CD14-positive monocyte (primary cell): Measurements from ENCODE around the gene PROB1. TPM values are rescaled to one million over a fixed set of nuclear protein-coding genes. Genes with fewer than 3 reads are reported as not detected.

Experiments used
- DNase-seq, 3 donors: peaks; one replicate each; pipeline ENCODE4 v3.0.0-alpha.2; 2011 to 2022
- H2AFZ ChIP-seq: 2 replicates; pipeline ENCODE4 v1.6.0; 2012; ENCODE audit warnings: mild to moderate bottlenecking, low read depth, low read length, inconsistent platforms; ENCODE audit not compliant: insufficient read depth, poor library complexity, severe bottlenecking
- H3K27ac ChIP-seq, 2 donors: 1 replicate in 1 of 2; 2 replicates in 1 of 2; pipeline ENCODE4 v1.5.1; 2012 to 2013; ENCODE audit warnings: low read length in 2 of 2, control low read depth in 1 of 2, inconsistent platforms in 1 of 2, low read depth in 1 of 2, mild to moderate bottlenecking in 1 of 2
- H3K27me3 ChIP-seq, 2 donors: one replicate each; pipeline versions ENCODE4 v1.6.0 to v1.6.1; 2011 to 2013; ENCODE audit warnings: low read length in 2 of 2; ENCODE audit not compliant: control insufficient read depth in 2 of 2, insufficient read depth in 2 of 2
- H3K36me3 ChIP-seq, 2 donors: replicated peaks in 1 of 2; 1 replicate in 1 of 2; 2 replicates in 1 of 2; pipeline versions ENCODE4 v1.5.1 to v1.6.1; 2012 to 2013; ENCODE audit warnings: low read length in 2 of 2, control low read depth in 1 of 2, inconsistent platforms in 1 of 2, mild to moderate bottlenecking in 1 of 2; ENCODE audit not compliant: insufficient read depth in 2 of 2, control insufficient read depth in 1 of 2
- H3K4me1 ChIP-seq, 2 donors: 1 replicate in 1 of 2; 2 replicates in 1 of 2; pipeline versions ENCODE4 v1.5.1 to v1.6.1; 2012 to 2013; ENCODE audit warnings: low read length in 2 of 2, control low read depth in 1 of 2, inconsistent platforms in 1 of 2, mild to moderate bottlenecking in 1 of 2, moderate library complexity in 1 of 2; ENCODE audit not compliant: insufficient read depth in 2 of 2, control insufficient read depth in 1 of 2
- H3K4me2 ChIP-seq: replicated peaks from 2 replicates; pipeline ENCODE3; 2012; ENCODE audit warnings: low read length, moderate library complexity, mild to moderate bottlenecking; ENCODE audit not compliant: poor library complexity, severe bottlenecking; ENCODE audit errors: extremely low read depth
- H3K4me3 ChIP-seq, 3 experiments: fragments of 200-600 bp in 1 of 3; sonication (generic) in 1 of 3; replicated peaks in 1 of 3; 1 replicate in 2 of 3; 2 replicates in 1 of 3; pipeline ENCODE4 v1.5.1; 2011 to 2013; ENCODE audit warnings: low read length in 3 of 3, mild to moderate bottlenecking in 3 of 3, control low read depth in 2 of 3, low read depth in 2 of 3, inconsistent platforms in 1 of 3, moderate library complexity in 1 of 3
- H3K79me2 ChIP-seq: 2 replicates; pipeline ENCODE4 v1.6.0; 2012; ENCODE audit warnings: mild to moderate bottlenecking, control low read depth, inconsistent platforms, low read length, moderate library complexity; ENCODE audit not compliant: insufficient read depth
- H3K9ac ChIP-seq: 2 replicates; pipeline ENCODE4 v1.6.0; 2017; ENCODE audit warnings: low read length, mild to moderate bottlenecking; ENCODE audit not compliant: insufficient read depth, poor library complexity, severe bottlenecking
- H3K9me3 ChIP-seq, 2 donors: replicated peaks in 1 of 2; 1 replicate in 1 of 2; 2 replicates in 1 of 2; pipeline versions ENCODE4 v1.5.1 to v1.6.1; 2012 to 2013; ENCODE audit warnings: low read length in 2 of 2, control low read depth in 1 of 2; ENCODE audit not compliant: control insufficient read depth in 1 of 2, insufficient read depth in 1 of 2
- H4K20me1 ChIP-seq: 2 replicates; pipeline ENCODE4 v1.6.0; 2012; ENCODE audit warnings: mild to moderate bottlenecking, low read length, control low read depth, moderate library complexity; ENCODE audit not compliant: insufficient read depth
- H3K27ac Mint-ChIP-seq, 7 donors: one replicate each; pipeline ENCODE4 v1.8.0; 2020; ENCODE audit warnings: mild to moderate bottlenecking in 7 of 7, mixed read lengths in 7 of 7, moderate library complexity in 6 of 7, inconsistent platforms in 2 of 7
- H3K27me3 Mint-ChIP-seq, 3 donors: one replicate each; pipeline ENCODE4 v1.8.0; 2021 to 2022; ENCODE audit warnings: low read depth in 3 of 3, mild to moderate bottlenecking in 3 of 3, mixed read lengths in 3 of 3, moderate library complexity in 3 of 3, inconsistent platforms in 1 of 3
- H3K36me3 Mint-ChIP-seq, 2 donors: one replicate each; pipeline ENCODE4 v1.8.0; 2020; ENCODE audit warnings: mixed read lengths in 2 of 2, inconsistent platforms in 1 of 2, mild to moderate bottlenecking in 1 of 2
- H3K4me1 Mint-ChIP-seq: one replicate; pipeline ENCODE4 v1.8.0; 2020; ENCODE audit warnings: mild to moderate bottlenecking, mixed read lengths
- H3K4me3 Mint-ChIP-seq, 2 donors: one replicate each; pipeline ENCODE4 v1.8.0; 2020; ENCODE audit warnings: mild to moderate bottlenecking in 2 of 2, mixed read lengths in 2 of 2, moderate library complexity in 1 of 2
- H3K9me3 Mint-ChIP-seq, 7 donors: one replicate each; pipeline ENCODE4 v1.8.0; 2020 to 2022; ENCODE audit warnings: mixed read lengths in 7 of 7, mild to moderate bottlenecking in 6 of 7, moderate library complexity in 6 of 7, inconsistent platforms in 2 of 7
- CTCF ChIP-seq: fragments of 200-600 bp; IDR thresholded peaks from one replicate; pipeline ENCODE4 v1.8.0; 2022; ENCODE audit warnings: antibody characterized with exemption, mild to moderate bottlenecking
- WGBS: methylation state at CpG from one replicate; pipeline ENCODE4 v1.1.5; 2013; ENCODE audit warnings: missing lambda C conversion rate; ENCODE audit not compliant: insufficient coverage; 5-methylcytosine and 5-hydroxymethylcytosine counted together
- intact Hi-C, 2 donors: fragments of 100-400 bp; cut with micrococcal nuclease; formaldehyde crosslinking; loops; one replicate each; pipeline versions ENCODE4 v1.15.0 to v1.15.1; 2023
- polyA plus RNA-seq, 3 donors: library from polyadenylated mRNA; depleted of rRNA in 1 of 3; unstranded in 2 of 3; stranded (reverse) in 1 of 3; fragments of 300-500 nt in 2 of 3; fragments of >200 nt in 1 of 3; fragmentation: Illumina TruSeq in 2 of 3; gene quantifications; 1 replicate in 2 of 3; 2 replicates in 1 of 3; pipeline ENCODE4 v1.2.3, GENCODE V29; 2012 to 2021

PROB1 gene
- polyA plus RNA-seq, 3 donors, result 0.05 to 0.11 TPM; not detected in 1

GRCh38 chr5:139394123-139394653 is 716 bp downstream of the PROB1 start:
- H3K79me2 ChIP-seq, result no peaks in the 10 kb centered on the region
- peaks cover 12 to 41% of the 10 kb centered on the region in 2 donors for H3K27me3 ChIP-seq
- peaks cover 37% of the 10 kb centered on the region for H3K4me1 Mint-ChIP-seq
- H3K27ac Mint-ChIP-seq, result no peak overlapping the region
- H3K9ac ChIP-seq, result peak overlapping the region; percentile 42
- H4K20me1 ChIP-seq, result no peaks in the 10 kb centered on the region
- peaks cover 0 to 9% (median 5%) of the 10 kb centered on the region in 7 donors for H3K9me3 Mint-ChIP-seq
- no peak overlapping the region for H3K27ac ChIP-seq
- 14% methylated on average over 61 of the region's 62 CpGs for WGBS
- peak overlapping the region in 1 of 3 experiments; percentile 82 for H3K4me3 ChIP-seq
- H3K4me1 ChIP-seq, result peaks cover 25 to 33% of the 10 kb centered on the region in 2 donors
- peaks cover 5% of the 10 kb centered on the region in 2 donors for H3K36me3 Mint-ChIP-seq
- H3K4me3 Mint-ChIP-seq, result peak overlapping the region; percentile 89 to 94
- H2AFZ ChIP-seq, result peak overlapping the region; percentile 96
- peak in 1 of 3 donors; percentile 46 for DNase-seq
- intact Hi-C loops, result no loop called here
- peaks cover 47 to 63% (median 48%) of the 10 kb centered on the region in 3 donors for H3K27me3 Mint-ChIP-seq
- peak overlapping the region; percentile 89 for H3K4me2 ChIP-seq
- TF ChIP-seq CTCF, result peak; percentile 82
- H3K36me3 ChIP-seq, result no peaks in the 10 kb centered on the region
- H3K9me3 ChIP-seq, result peaks cover 0 to 5% of the 10 kb centered on the region in 2 donors

- Histone ChIP-seq H3K9ac (peak overlapping the region; percentile 42), H3K79me2 (no peaks in the 10 kb centered on the region), H3K27me3 (peaks cover 12 to 41% of the 10 kb centered on the region in 2 donors), H2AFZ (peak overlapping the region; percentile 96), H3K27ac (no peak overlapping the region), H3K4me1 (peaks cover 26 to 34% of the 10 kb centered on the region in 2 donors), H4K20me1 (no peaks in the 10 kb centered on the region), H3K4me3 (peak overlapping the region; percentile 35 to 82 (median 54)), H3K36me3 (no peaks in the 10 kb centered on the region), H3K4me2 (peak overlapping the region; percentile 89), H3K9me3 (peaks cover 0 to 5% of the 10 kb centered on the region in 2 donors)
- peak overlapping the region in 1 of 7 donors; percentile 48 for H3K27ac Mint-ChIP-seq
- H3K27me3 Mint-ChIP-seq, result peaks cover 48 to 68% (median 51%) of the 10 kb centered on the region in 3 donors
- H3K4me1 Mint-ChIP-seq, result peaks cover 41% of the 10 kb centered on the region
- H3K4me3 Mint-ChIP-seq, result peak overlapping the region; percentile 89 to 94
- WGBS, result 12% methylated on average over 41 of the region's 49 CpGs
- DNase-seq, result no peak
- intact Hi-C loops, result no loop called here
- H3K36me3 Mint-ChIP-seq, result peaks cover 5% of the 10 kb centered on the region in 2 donors
- no peak for TF ChIP-seq CTCF
- H3K9me3 Mint-ChIP-seq, result peaks cover 0 to 9% (median 5%) of the 10 kb centered on the region in 7 donors
Measured at GRCh38 chr5:139393497-139394122, 1.3 kb downstream of the PROB1 start.
